HG02943 (cell line): ENCODE data around the gene CMAS.
A peak's percentile ranks its signal among the peaks of the same experiment; 100 is the strongest.
"Not testable (repeated sequence)": the region's sequence is repeated elsewhere in the genome, so short reads cannot be mapped to it uniquely, and the experiment has no call there.

Source experiments
- ATAC-seq: cut with Tn5 transposase; IDR thresholded peaks from one replicate; pipeline ENCODE4 v1.9.1; 2021; ENCODE audit warnings: mild to moderate bottlenecking, low read depth, moderate library complexity; ENCODE audit not compliant: unreplicated experiment

Gene CMAS

GRCh38 chr12:22046090-22046967 is at the start of gene CMAS:
TSS of gene CMAS (plus strand) at chr12:22046218. CDS start at chr12:22046304, 86 bp downstream.
- ATAC-seq = peak; percentile 81

GRCh38 chr12:21998295-21998694 is 47.7 kb upstream of the CMAS start:
- ATAC-seq = no peak

DNA sequence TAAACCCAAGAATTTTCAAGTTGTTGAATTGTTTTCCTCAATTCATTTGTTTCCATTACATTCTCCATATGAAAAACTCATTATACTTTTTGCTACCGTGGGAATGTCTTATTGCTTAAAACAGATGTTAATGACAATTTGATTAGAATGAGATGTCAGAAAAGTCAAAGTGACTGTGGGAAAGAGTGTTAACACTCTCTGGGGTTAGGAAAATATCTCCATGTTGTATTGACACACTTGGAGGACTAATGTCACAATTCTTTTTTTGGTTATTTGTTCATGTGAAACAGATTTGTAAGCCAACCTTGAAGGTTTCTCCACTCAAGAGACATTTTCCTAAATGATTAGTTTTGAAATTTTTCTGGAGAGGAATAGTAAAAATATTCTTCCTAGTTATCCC is 47.2 kb upstream of the CMAS start:
- ATAC-seq = no peak

DNA sequence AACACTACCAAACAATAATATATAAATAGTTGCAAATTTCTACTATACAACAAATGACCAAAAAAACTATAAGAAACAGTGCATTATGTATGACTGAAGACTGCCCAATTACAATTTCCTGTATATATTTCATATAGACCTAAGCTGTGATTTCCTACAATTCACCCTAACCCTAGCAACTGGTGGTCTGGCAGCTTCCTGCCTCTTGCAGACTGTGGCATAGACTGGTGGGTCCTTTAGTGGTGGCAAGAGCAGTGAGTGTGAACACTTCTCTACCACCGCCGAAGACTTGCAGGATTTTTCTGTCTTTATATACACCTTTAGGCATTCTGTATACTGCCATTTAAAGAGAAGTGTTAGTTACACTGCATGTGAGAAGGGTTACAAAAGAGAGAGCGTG is 43.6 kb upstream of the CMAS start:
- ATAC-seq = no peak

GRCh38 chr12:22007794-22008193 is 38.2 kb upstream of the CMAS start:
- not testable (repeated sequence) for ATAC-seq

DNA sequence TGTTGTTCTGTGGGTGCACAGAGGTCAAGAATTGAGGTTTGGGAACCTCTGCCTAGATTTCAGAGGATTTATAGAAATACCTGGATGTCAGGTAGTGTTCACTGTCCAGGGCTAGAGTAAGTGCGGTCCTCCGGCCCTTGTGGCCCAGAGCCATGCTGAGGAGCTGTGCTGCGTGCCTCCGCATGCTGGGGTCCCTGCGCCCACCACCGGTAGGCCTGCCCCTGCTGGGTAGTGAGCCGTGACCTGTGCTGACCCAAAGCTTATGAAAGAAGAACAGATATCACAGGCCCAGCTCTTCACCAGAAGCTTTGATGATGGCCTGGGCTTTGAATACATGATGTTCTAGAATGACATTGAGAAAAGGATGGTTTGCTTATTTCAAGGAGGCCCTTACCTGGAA is 37.8 kb upstream of the CMAS start:
- no peak for ATAC-seq

DNA sequence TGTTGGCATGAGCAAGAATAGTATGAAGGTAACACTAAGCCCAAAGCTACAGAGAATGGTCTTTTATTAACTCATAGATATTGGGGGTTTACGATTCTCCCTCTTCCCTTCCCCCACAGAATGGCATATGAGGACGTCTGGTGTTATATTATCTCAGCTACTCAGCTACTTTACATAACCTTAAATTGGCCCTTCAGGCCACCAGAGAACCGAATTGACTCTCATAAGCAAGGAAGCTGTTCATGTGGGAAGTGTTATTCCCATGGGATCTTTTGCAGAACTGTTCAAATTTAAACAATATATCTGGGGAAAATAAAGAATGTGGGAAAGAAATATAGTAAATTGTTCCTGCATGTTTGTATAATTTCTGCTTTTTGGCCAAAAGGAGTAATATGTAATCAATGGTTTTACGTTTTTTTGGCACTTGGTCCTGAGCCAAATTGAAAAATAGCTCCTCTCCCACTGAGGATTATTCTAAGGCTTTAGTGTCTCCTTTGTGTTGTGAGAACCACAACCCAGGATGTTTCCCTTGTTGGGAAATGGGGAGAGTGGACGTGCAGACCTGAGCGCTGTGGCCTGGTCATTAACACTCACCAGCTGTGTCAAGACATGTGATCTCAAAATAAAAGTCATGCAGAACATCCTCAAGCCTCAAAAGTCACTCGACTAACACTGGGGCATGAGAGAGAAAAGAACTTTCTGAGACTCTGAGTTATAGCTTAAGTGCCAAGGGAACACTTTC is 31.8 kb upstream of the CMAS start:
- ATAC-seq = no peak

- no peak for ATAC-seq
These were observed 31.3 kb upstream of the CMAS start for GRCh38 chr12:22014783-22015144.

DNA sequence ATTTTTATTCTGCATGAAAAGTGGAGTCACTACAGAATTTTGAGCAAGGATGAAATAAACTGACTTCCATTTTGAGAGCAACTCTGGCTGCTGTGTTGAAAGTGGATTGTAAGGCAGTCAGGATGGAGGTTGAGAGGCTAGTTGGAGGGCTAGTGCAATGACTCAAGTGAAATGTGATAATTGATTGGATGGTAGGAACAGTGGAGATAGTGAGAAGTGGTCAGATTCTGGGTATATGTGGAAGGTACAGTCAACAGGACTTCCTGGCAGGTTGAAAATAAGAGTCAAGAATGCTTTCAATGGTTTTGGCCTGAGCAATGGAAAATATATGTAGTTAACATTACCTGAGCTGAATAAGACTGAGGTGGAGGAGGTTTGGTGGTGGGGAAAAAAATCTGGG is 29.0 kb upstream of the CMAS start:
- ATAC-seq = no peak

- no peak for ATAC-seq
These were observed 27.2 kb upstream of the CMAS start for GRCh38 chr12:22018860-22019259.

DNA sequence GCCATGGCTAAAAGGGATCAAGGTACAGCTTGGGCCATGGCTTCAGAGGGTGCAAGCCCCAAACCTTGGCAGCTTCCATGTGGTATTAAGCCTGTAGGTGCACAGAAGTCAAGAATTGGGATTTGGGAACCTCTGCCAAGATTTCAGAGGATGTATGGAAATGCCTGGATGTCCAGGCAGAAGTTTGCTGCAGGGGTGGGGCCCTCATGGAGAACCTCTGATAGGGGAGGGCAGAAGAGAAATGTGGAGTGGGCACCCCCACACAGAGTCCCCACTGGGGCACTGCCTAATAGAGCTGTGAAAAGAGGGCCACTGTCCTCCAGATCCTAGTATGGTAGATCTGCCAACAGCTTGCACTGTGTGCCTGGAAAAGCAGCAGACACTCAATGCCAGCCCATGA is 22.5 kb upstream of the CMAS start:
- ATAC-seq = not testable (repeated sequence)

DNA sequence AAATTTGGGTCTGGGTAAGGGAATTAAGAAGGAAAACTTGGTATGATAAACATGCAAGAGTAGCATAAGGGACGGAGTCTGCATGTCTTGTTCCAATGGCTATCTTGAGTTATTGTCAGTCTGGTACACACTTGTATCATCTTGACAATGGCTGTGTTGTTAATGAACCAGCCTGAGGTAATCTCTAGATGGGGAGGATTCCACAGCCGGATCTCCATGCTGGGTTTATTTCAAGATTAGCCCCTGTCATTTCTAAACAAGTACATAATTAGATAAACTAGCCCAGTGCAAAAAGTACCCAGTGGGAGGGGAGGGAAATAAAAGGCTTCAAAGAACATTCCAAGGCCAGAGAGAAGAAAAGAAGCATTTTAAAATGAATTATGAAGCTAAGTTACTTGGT is 16.5 kb upstream of the CMAS start:
- no peak for ATAC-seq

DNA sequence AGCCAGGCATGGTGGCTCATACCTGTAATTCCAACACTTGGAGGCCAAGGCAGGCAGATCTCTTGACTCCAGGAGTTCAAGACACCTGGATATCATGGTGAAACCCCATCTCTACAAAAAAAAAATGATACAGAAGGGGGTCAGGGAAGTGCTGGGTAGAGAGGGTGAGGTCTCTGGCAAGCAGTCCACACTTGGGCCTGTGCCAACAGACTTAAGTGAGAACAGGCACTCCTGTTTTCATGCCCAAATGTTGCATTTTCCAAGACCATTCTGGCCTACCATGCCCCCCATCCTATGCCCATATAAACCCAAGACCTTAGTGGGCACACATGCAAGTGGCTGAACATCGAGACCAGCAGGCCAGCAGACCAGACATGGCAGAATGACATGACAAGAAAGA is 16.0 kb upstream of the CMAS start:
- no peak for ATAC-seq

DNA sequence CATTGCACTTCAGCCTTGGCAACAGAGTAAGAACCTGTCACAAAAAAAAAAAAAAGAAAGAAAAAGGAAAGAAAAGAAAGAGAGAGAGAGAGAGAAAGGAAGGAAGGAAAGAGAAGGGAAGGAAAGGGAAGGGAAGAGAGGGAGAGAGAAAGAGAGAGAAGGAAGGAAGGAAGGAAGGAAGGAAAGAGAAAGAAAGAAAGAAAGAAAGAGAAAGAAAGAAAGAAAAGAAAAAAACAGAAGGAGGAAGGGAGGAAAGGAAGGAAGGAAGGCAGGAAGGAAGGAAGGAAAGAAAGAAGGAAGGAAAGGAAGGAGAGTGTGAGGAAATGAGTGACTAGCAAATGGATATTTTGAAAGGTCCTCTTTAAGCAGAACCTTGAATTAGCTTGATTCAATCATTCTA is 13.3 kb upstream of the CMAS start:
- no peak for ATAC-seq

- ATAC-seq = no peak
These were observed 11.1 kb upstream of the CMAS start for GRCh38 chr12:22034709-22035506.

- no peak for ATAC-seq
These were observed 8.1 kb upstream of the CMAS start for GRCh38 chr12:22037947-22038346.

DNA sequence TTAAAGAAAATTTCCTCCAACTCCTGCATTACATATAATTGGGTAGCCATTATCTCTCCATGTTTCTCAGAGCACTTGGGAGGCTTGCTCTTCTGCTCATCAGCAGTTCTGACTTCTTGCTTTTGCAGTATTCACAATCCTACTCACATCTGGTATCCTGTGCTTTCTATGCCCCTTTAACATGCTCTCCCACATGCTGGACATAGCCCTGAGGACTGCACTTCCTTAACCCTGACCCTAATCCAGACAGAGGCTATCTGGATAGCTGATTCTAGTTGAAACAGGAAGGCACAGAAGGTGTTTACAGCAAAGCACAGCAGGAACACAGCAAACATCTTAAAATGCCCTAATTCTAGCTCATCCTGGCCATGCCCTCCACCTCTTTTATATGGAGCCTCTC is 7.3 kb upstream of the CMAS start:
- no peak for ATAC-seq

DNA sequence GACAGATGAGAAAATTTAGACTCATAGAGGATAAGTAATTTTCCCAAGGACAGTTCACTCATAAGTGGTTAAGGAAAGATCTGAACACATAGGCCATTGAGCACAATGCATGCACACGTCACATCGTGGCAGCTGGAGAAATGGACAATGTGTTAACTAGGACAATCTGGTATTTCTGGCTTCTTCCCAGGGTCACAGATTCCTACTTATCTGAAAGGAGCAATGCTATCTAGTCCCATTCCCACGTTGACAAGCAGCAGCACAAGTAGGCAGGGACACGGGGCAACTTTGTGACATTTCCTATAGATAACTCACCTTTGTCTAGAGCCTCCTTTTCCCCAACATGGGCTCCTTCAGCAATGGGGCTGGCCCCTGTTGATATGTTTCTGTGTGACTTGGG is 6.7 kb upstream of the CMAS start:
- ATAC-seq = no peak

- ATAC-seq = no peak
These were observed 2.9 kb upstream of the CMAS start for GRCh38 chr12:22042976-22043669.

DNA sequence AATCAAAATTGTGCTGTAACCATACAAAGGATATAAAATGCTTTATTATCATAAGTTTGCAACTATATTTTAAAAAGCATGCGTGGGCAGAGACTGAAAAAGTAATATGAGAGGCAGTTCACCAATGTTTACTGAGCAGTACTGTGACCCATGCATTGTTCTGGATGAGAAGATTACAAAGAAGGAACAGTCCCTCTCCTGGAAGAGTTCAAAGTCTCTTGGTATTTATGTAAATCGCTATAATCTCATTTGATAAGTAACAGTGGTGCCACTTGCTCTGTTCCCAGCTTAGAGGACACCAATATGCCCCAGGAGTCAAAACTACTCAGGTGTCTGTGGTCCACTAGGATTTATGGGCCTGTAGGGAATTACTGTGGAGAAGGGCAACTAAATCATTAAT is 2.1 kb upstream of the CMAS start:
- no peak for ATAC-seq

- ATAC-seq = no peak
These were observed 1.6 kb upstream of the CMAS start for GRCh38 chr12:22044391-22044790.
